Neural progenitor cell (in vitro differentiated cells): ENCODE measurements around the gene RAB39A. TPM values are rescaled to one million over a fixed set of nuclear protein-coding genes. Genes with fewer than 3 reads are reported as not detected.
"Not testable (repeated sequence)": the region's sequence is repeated elsewhere in the genome, so short reads cannot be mapped to it uniquely, and the experiment has no call there.

Source experiments
- DNase-seq: peaks from one replicate; pipeline ENCODE4 v3.0.0-alpha.2; 2016; ENCODE audit warnings: low spot score
- H2AFZ ChIP-seq: fragments of 200-600 bp; sonication (generic); replicated peaks from 2 replicates; pipeline ENCODE4 v1.6.1; 2016; ENCODE audit warnings: antibody characterized with exemption
- H3F3A ChIP-seq: fragments of 200-600 bp; sonication (generic); 2 replicates; pipeline ENCODE4 v1.6.1; 2016; ENCODE audit warnings: antibody characterized with exemption, low read depth
- H3K27ac ChIP-seq: fragments of 200-600 bp; sonication (generic); 2 replicates; pipeline ENCODE4 v1.5.1; 2016; ENCODE audit warnings: mild to moderate bottlenecking
- H3K27me3 ChIP-seq: fragments of 200-600 bp; sonication (generic); 2 replicates; pipeline ENCODE4 v1.6.1; 2016; ENCODE audit warnings: mild to moderate bottlenecking, moderate library complexity
- H3K36me3 ChIP-seq: fragments of 200-600 bp; sonication (generic); 2 replicates; pipeline ENCODE4 v1.5.1; 2016
- H3K4me1 ChIP-seq: fragments of 200-600 bp; sonication (generic); 2 replicates; pipeline ENCODE4 v1.6.1; 2016; ENCODE audit warnings: mixed run types
- H3K4me2 ChIP-seq: fragments of 200-600 bp; sonication (generic); 2 replicates; pipeline ENCODE4 v1.6.1; 2016
- H3K4me3 ChIP-seq: fragments of 200-600 bp; sonication (generic); 2 replicates; pipeline ENCODE4 v1.5.1; 2016
- H3K79me2 ChIP-seq: fragments of 200-600 bp; sonication (generic); 2 replicates; pipeline ENCODE4 v1.6.1; 2016; ENCODE audit warnings: low read depth
- H3K9ac ChIP-seq: fragments of 200-600 bp; sonication (generic); 2 replicates; pipeline ENCODE4 v1.6.1; 2016
- H3K9me3 ChIP-seq: fragments of 200-600 bp; sonication (generic); 2 replicates; pipeline ENCODE4 v1.5.1; 2016; ENCODE audit warnings: low read depth
- H4K20me1 ChIP-seq: fragments of 200-600 bp; sonication (generic); 2 replicates; pipeline ENCODE4 v1.6.1; 2016; ENCODE audit warnings: low read depth
- H3K27ac Mint-ChIP-seq: 3 replicates; pipeline ENCODE4 v1.8.0; 2021; ENCODE audit warnings: mixed read lengths
- H3K27me3 Mint-ChIP-seq: 2 replicates; pipeline ENCODE4 v1.8.0; 2022; ENCODE audit warnings: low read depth, mild to moderate bottlenecking, inconsistent platforms, moderate library complexity, mixed read lengths; ENCODE audit not compliant: insufficient read depth
- H3K36me3 Mint-ChIP-seq: 3 replicates; pipeline ENCODE4 v1.8.0; 2021; ENCODE audit warnings: mixed read lengths
- H3K4me1 Mint-ChIP-seq: 3 replicates; pipeline ENCODE4 v1.8.0; 2021; ENCODE audit warnings: mixed read lengths
- H3K4me3 Mint-ChIP-seq: 3 replicates; pipeline ENCODE4 v1.8.0; 2021; ENCODE audit warnings: mild to moderate bottlenecking, moderate library complexity, mixed read lengths
- H3K9me3 Mint-ChIP-seq: 3 replicates; pipeline ENCODE4 v1.8.0; 2020; ENCODE audit warnings: mixed read lengths
- EZH2 ChIP-seq: fragments of 200-600 bp; sonication (generic); IDR thresholded peaks from 2 replicates; pipeline ENCODE4 v1.6.1; 2017; ENCODE audit warnings: antibody characterized with exemption, mild to moderate bottlenecking, moderate library complexity
- EZH2phosphoT487 ChIP-seq: fragments of 200-600 bp; sonication (generic); IDR thresholded peaks from 2 replicates; pipeline ENCODE4 v1.6.1; 2017; ENCODE audit warnings: antibody characterized with exemption
- total RNA-seq: library from RNA; depleted of rRNA; stranded (reverse); fragments of >200 nt; gene quantifications from 2 replicates; pipeline ENCODE4 v1.2.3, GENCODE V29; 2015; ENCODE audit warnings: low replicate concordance
- TF ChIP-seq, protein P1 (sequence below): fragments of 200-600 bp; sonication (generic); IDR thresholded peaks from 2 replicates; pipeline ENCODE4 v1.5.1; 2017; ENCODE audit warnings: antibody characterized with exemption, mild to moderate bottlenecking

The RAB39A gene
- total RNA-seq, 1 donor from 2014 or later = 13.2 TPM

DNA sequence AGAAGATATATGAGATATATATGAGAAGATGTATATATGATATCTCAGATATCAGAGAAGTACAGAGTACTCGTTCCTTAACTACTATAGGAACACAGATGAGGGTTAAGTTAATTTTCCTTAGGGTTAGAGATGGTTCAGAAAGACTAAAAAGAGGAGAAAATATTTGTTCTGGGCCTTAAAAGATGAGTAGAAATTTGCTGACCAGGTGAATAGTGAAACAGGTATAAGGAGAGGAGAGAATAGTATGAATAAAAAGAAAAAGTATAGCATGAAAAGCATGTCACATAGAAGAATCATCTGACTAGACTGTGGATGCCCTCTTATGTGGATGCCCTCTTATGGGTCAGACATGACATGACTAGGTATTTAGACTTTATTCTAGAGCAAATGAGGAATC lies 6.3 kb upstream of the RAB39A start:
- H3K27me3 Mint-ChIP-seq = peaks cover 3% of the 10 kb centered on the region
- H4K20me1 ChIP-seq = no peaks in the 10 kb centered on the region
- no peaks in the 10 kb centered on the region for H3K36me3 ChIP-seq
- H3F3A ChIP-seq = peaks cover under 1% of the 10 kb centered on the region
- H3K4me3 Mint-ChIP-seq = no peak overlapping the region
- H3K27ac ChIP-seq = no peak overlapping the region
- no peaks in the 10 kb centered on the region for H3K79me2 ChIP-seq
- no peak for DNase-seq
- no peak overlapping the region for H3K9ac ChIP-seq
- H3K4me2 ChIP-seq = no peak overlapping the region
- H3K27ac Mint-ChIP-seq = no peak overlapping the region
- H3K4me1 ChIP-seq = no peaks in the 10 kb centered on the region
- H2AFZ ChIP-seq = no peak overlapping the region
- H3K9me3 Mint-ChIP-seq = no peaks in the 10 kb centered on the region
- H3K36me3 Mint-ChIP-seq = no peaks in the 10 kb centered on the region
- no peaks in the 10 kb centered on the region for H3K4me1 Mint-ChIP-seq
- H3K4me3 ChIP-seq = no peak overlapping the region
- H3K27me3 ChIP-seq = no peaks in the 10 kb centered on the region
- TF ChIP-seq, protein P1, sequence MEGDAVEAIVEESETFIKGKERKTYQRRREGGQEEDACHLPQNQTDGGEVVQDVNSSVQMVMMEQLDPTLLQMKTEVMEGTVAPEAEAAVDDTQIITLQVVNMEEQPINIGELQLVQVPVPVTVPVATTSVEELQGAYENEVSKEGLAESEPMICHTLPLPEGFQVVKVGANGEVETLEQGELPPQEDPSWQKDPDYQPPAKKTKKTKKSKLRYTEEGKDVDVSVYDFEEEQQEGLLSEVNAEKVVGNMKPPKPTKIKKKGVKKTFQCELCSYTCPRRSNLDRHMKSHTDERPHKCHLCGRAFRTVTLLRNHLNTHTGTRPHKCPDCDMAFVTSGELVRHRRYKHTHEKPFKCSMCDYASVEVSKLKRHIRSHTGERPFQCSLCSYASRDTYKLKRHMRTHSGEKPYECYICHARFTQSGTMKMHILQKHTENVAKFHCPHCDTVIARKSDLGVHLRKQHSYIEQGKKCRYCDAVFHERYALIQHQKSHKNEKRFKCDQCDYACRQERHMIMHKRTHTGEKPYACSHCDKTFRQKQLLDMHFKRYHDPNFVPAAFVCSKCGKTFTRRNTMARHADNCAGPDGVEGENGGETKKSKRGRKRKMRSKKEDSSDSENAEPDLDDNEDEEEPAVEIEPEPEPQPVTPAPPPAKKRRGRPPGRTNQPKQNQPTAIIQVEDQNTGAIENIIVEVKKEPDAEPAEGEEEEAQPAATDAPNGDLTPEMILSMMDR = no peak
- TF ChIP-seq EZH2 (no peak), EZH2phosphoT487 (no peak)
- no peaks in the 10 kb centered on the region for H3K9me3 ChIP-seq

DNA sequence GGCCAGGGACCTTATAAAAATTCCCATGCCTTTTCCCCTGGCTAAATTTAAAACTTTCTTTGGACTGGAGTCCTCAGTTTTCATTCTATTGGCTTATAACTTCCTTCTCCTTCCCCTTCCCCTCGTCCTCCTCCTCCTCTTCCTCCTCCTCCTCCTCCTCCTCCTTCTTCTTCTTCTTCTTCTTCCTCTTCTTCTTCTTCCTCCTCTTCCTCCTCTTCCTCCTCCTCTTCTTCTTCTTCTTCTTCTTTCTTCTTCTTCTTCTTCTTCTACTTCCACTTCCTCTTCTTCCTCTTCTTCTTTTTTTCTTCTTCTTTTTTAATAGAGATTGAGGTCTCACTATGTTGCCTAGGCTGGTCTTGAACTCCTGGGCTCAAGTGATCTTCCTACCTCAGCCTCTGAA lies 4.7 kb upstream of the RAB39A start:
- H3K4me1 ChIP-seq, H3K4me2 ChIP-seq, H3K27me3 ChIP-seq, H3K9me3 Mint-ChIP-seq, H3K79me2 ChIP-seq, H3K27ac Mint-ChIP-seq, H3K4me3 Mint-ChIP-seq, H3K9ac ChIP-seq, H3K4me3 ChIP-seq, H4K20me1 ChIP-seq, H3F3A ChIP-seq, H3K36me3 Mint-ChIP-seq, H2AFZ ChIP-seq, H3K4me1 Mint-ChIP-seq, DNase-seq, H3K27ac ChIP-seq, H3K9me3 ChIP-seq, H3K36me3 ChIP-seq, H3K27me3 Mint-ChIP-seq: not testable (repeated sequence)

DNA sequence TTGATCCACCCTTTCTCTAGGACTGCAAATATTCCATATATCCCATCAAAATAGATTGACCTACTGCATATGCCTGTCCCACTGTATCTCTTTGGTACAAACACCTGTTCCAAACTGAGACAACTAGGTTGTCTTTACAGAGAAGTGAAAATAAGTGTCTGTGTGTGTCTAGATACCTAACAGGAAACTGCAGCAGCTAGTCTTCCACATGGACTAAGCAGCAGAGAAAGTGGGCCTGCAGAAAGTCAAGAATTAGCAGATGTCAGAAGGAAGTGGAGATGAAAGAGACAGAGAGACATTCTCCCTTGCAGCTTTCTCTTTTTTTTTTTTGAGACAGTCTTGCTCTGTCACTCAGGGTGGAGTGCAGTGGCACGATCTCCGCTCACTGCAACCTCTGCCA lies 3.9 kb upstream of the RAB39A start:
- no peaks in the 10 kb centered on the region for H3K27me3 ChIP-seq
- no peak overlapping the region for H3K4me3 Mint-ChIP-seq
- H3K4me3 ChIP-seq = no peak overlapping the region
- H3K27me3 Mint-ChIP-seq = peaks cover 11% of the 10 kb centered on the region
- no peaks in the 10 kb centered on the region for H3K9me3 Mint-ChIP-seq
- no peak overlapping the region for H3K27ac ChIP-seq
- H3K79me2 ChIP-seq = peaks cover 6% of the 10 kb centered on the region
- H3K9ac ChIP-seq = no peak overlapping the region
- no peak overlapping the region for H3K4me2 ChIP-seq
- H2AFZ ChIP-seq = no peak overlapping the region
- peaks cover 2% of the 10 kb centered on the region for H3K4me1 Mint-ChIP-seq
- no peaks in the 10 kb centered on the region for H3K36me3 Mint-ChIP-seq
- TF ChIP-seq EZH2 (no peak), EZH2phosphoT487 (no peak)
- TF ChIP-seq, protein P1 = no peak
- no peaks in the 10 kb centered on the region for H4K20me1 ChIP-seq
- no peak for DNase-seq
- H3K4me1 ChIP-seq = no peaks in the 10 kb centered on the region
- H3F3A ChIP-seq = peaks cover 9% of the 10 kb centered on the region
- H3K36me3 ChIP-seq = no peaks in the 10 kb centered on the region
- H3K27ac Mint-ChIP-seq = no peak overlapping the region
- H3K9me3 ChIP-seq = no peaks in the 10 kb centered on the region

DNA sequence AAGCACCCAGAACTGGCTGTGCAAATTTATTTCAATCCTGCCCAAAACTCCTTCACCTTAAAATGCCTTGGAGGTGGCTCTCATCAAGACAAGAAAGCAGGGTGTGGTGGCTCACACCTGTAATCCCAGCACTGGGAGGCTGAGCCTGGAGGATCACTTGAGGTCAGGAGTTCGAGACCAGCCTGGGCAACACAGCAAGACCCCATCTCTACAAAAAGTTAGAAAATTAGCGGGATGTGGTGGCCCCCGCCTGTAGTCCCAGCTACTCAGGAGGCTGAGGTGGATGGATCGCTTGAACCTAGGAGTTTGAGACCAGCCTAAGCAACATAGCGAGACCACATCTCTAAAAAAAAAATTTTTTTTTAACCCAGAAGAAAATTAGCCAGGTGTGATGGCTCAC lies 689 bp upstream of the RAB39A start:
- Histone ChIP-seq H3K9ac (no peak overlapping the region), H3K4me1 (peaks cover 10% of the 10 kb centered on the region), H3K36me3 (no peaks in the 10 kb centered on the region), H3K4me3 (peak overlapping the region; percentile 48), H3F3A (peaks cover 9% of the 10 kb centered on the region), H3K4me2 (peak overlapping the region; percentile 76), H3K79me2 (peaks cover 39% of the 10 kb centered on the region), H3K27ac (no peak overlapping the region), H3K27me3 (no peaks in the 10 kb centered on the region), H4K20me1 (no peaks in the 10 kb centered on the region), H2AFZ (peak overlapping the region; percentile 98), H3K9me3 (no peaks in the 10 kb centered on the region)
- DNase-seq = no peak
- H3K36me3 Mint-ChIP-seq = no peaks in the 10 kb centered on the region
- no peaks in the 10 kb centered on the region for H3K9me3 Mint-ChIP-seq
- no peak overlapping the region for H3K27ac Mint-ChIP-seq
- no peak for TF ChIP-seq EZH2phosphoT487
- TF ChIP-seq, protein P1 = no peak
- TF ChIP-seq EZH2 = no peak
- H3K4me3 Mint-ChIP-seq = peak overlapping the region; percentile 87
- H3K27me3 Mint-ChIP-seq = peaks cover 15% of the 10 kb centered on the region
- peaks cover 12% of the 10 kb centered on the region for H3K4me1 Mint-ChIP-seq
